Measurements from ENCODE around the gene KCNQ1. TPM values are rescaled to one million over a fixed set of nuclear protein-coding genes. Genes with fewer than 3 reads are reported as not detected.

KCNQ1 gene
- total and polyA plus RNA-seq, 9 of the 15 experiments (the other 6 are each of a cell fraction or from before 2014, with no cell fraction given): 0.44 TPM; not detected in 8

GRCh38 chr11:2400069-2400761, 44.6 kb upstream of the KCNQ1 start, which contains the start of gene TSSC4 (continued):
- TF ChIP-seq MAFK (IDR thresholded peaks at IDR 0.05; ENCODE audit: low read length): no peak
- TF ChIP-seq PYGO2 (tag; IDR thresholded peaks at IDR 0.05): no peak
- peak; percentile 62 for TF ChIP-seq CCNT2 (IDR thresholded peaks at IDR 0.05; ENCODE audit: borderline replicate concordance, extremely low read depth, insufficient read length, low read depth, low read length)
- peak; percentile 74; the same call in 1 of the 2 replicates for TF ChIP-seq NR2C2 (CRISPR knock-in tag; IDR thresholded peaks at IDR 0.05)
- TF ChIP-seq NR2C2 (tag; IDR thresholded peaks at IDR 0.05): peak; percentile 90
- TF ChIP-seq ZNF766 (CRISPR knock-in tag; conservative IDR thresholded peaks at IDR 0.05): peak; percentile 97
- no peak for TF ChIP-seq HDAC3 (IDR thresholded peaks at IDR 0.05; ENCODE audit: borderline replicate concordance, partially characterized antibody)
- TF ChIP-seq YY1 (IDR thresholded peaks at IDR 0.05; ENCODE audit: borderline replicate concordance in 1 of 3, control insufficient read depth in 1 of 3, extremely low read depth in 1 of 3, insufficient read depth in 3 of 3, insufficient read length in 1 of 3, insufficient replicate concordance in 2 of 3, low read depth in 1 of 3, low read length in 2 of 3): peak in 1 of 3 experiments; percentile 85
- TF ChIP-seq ZZZ3 (IDR thresholded peaks at IDR 0.05): no peak
- TF ChIP-seq HDAC2 (IDR thresholded peaks at IDR 0.05): no peak
- TF ChIP-seq WHSC1 (IDR thresholded peaks at IDR 0.05; ENCODE audit: low read length): no peak
- TF ChIP-seq PHF8 (IDR thresholded peaks at IDR 0.05; ENCODE audit: borderline replicate concordance, low read length): peak; percentile 62; the same call in 1 of the 2 replicates
- TF ChIP-seq CCAR2 (IDR thresholded peaks at IDR 0.05; ENCODE audit: low read depth, low read length): no peak
- TF ChIP-seq FOXM1 (IDR thresholded peaks at IDR 0.05; ENCODE audit: low read depth): no peak
- TF ChIP-seq FOXM1 (CRISPR knock-in tag; IDR thresholded peaks at IDR 0.05; ENCODE audit: low read depth): no peak
- 0 out of 2 replicates have a peak, but pooled peaks have one; percentile 14 for TF ChIP-seq DIDO1 (tag; IDR thresholded peaks at IDR 0.05; ENCODE audit: low read depth)
- TF ChIP-seq NONO (IDR thresholded peaks at IDR 0.05; ENCODE audit: low read depth in 2 of 2, low read length in 1 of 2): 0 out of 4 replicates have a peak, but pooled peaks of 1 of the 2 experiments have one; percentile 11
- TF ChIP-seq MTF1 (CRISPR knock-in tag; IDR thresholded peaks at IDR 0.05; ENCODE audit: borderline replicate concordance): no peak
- TF ChIP-seq SETDB1 (IDR thresholded peaks at IDR 0.05; ENCODE audit: low read length): peak; percentile 79
- TF ChIP-seq, protein P1, sequence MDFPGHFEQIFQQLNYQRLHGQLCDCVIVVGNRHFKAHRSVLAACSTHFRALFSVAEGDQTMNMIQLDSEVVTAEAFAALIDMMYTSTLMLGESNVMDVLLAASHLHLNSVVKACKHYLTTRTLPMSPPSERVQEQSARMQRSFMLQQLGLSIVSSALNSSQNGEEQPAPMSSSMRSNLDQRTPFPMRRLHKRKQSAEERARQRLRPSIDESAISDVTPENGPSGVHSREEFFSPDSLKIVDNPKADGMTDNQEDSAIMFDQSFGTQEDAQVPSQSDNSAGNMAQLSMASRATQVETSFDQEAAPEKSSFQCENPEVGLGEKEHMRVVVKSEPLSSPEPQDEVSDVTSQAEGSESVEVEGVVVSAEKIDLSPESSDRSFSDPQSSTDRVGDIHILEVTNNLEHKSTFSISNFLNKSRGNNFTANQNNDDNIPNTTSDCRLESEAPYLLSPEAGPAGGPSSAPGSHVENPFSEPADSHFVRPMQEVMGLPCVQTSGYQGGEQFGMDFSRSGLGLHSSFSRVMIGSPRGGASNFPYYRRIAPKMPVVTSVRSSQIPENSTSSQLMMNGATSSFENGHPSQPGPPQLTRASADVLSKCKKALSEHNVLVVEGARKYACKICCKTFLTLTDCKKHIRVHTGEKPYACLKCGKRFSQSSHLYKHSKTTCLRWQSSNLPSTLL (IDR thresholded peaks at IDR 0.05): peak; percentile 91
- TF ChIP-seq ZNF197 (CRISPR knock-in tag; IDR thresholded peaks at IDR 0.05; ENCODE audit: low read depth): peak; percentile 96
- TF ChIP-seq ZNF217 (CRISPR knock-in tag; IDR thresholded peaks at IDR 0.05): no peak
- peak in 1 of 2 experiments; percentile 94; a peak in 2 of 4 replicates for TF ChIP-seq TRIM24 (IDR thresholded peaks at IDR 0.05)
- no peak for TF ChIP-seq HLTF (IDR thresholded peaks at IDR 0.05)
- TF ChIP-seq HNRNPK (IDR thresholded peaks at IDR 0.05; ENCODE audit: low read depth, low read length, poor library complexity, severe bottlenecking): no peak
- no peak for TF ChIP-seq DPF2 (IDR thresholded peaks at IDR 0.05)
- no peak for TF ChIP-seq MITF (IDR thresholded peaks at IDR 0.05)
